Muscle of back (tissue), 11 donors: ENCODE data around the gene ENPP3. TPM values are rescaled to one million over a fixed set of nuclear protein-coding genes. Genes with fewer than 3 reads are reported as not detected.

ENCODE experiments used
- DNase-seq, 3 donors: peaks; one replicate each; pipeline versions ENCODE4 v3.0.0 to v3.0.0-alpha.2; 2013
- polyA plus RNA-seq, 10 donors: library from polyadenylated mRNA; unstranded; fragments of 120-200 nt; gene quantifications; one replicate each; pipeline ENCODE4 v1.2.1, GENCODE V29; 2013; ENCODE audit not compliant: insufficient read length in 10 of 10

The ENPP3 gene
- polyA plus RNA-seq, 10 donors = 0.13 to 0.71 (median 0.28) TPM

DNA sequence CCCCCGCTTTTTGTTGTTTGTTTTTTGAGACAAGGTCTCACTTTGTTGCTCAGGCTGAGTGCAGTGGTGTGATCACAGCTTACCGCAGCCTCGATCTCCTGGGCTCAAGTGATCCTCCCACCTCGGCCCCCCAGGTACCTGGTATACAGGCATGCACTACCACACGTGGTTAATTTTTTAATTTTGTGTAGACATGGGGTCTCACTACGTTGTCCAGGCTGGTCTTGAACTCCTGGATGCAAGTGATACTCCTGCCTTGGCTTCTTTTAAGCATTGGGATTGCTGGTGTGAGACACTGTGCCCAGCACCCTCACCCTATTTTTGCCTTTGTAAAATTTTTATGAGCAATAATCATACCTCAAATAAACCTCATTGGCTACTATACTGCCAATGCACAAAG lies 5.5 kb downstream of the ENPP3 start:
- DNase-seq = no peak

DNA sequence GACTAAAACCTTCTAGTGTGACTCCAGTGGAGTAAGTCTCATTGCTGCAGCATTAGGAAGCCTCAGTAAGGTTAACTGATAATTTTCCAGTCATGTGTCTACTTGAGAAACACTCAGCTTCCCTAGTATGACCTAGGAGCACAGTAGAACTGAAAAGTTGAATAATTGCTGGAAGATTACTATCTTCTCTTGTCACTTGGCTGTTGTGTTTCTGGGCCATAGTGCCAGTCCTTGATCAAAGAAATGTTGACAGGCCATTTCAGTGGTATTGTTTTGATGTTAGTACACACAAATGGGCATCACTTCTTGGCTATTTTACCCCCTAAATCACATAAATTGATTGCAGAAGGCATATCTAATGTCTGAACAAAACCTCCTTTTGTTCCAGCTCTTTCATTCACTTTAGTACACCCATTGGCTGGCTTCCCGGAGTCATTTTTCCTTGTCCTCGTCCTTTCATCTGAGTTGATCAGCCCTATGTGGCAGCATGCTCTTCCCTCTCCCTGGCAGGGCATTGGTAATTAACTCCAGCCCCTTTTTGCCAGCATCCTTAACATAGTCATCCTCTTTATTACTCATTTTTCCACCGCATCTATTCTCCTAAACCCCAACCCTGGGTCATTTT lies 6.0 kb downstream of the ENPP3 start:
- DNase-seq = no peak

DNA sequence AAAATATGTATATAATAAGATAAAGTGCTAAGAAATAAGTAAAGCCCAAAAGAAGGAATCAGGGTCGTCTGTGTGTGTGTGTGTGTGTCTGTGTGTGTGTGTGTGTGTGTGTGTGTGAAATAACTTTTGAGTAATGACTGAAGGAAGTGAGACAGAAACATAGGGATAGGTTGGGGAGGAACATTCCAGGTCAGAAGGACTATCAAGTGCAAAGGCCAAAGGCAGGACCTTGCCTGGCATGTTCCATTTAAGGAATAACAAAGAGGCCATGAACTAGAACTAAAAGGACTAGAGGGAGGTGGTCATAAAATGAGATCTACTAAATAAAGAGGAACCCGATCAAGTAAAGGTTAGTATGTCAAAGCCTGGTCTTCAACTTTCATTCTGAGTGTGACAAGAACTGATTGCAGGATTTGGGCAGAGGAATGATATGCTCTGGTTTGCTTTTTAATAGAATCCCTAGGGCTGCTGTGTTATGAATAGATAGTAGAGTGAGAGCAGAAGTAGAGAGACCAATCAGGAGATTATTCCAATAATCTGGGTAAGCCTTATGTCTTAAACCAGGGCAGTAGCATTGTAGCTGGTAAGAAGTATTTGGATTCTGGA lies 6.9 kb downstream of the ENPP3 start:
- no peak for DNase-seq

DNA sequence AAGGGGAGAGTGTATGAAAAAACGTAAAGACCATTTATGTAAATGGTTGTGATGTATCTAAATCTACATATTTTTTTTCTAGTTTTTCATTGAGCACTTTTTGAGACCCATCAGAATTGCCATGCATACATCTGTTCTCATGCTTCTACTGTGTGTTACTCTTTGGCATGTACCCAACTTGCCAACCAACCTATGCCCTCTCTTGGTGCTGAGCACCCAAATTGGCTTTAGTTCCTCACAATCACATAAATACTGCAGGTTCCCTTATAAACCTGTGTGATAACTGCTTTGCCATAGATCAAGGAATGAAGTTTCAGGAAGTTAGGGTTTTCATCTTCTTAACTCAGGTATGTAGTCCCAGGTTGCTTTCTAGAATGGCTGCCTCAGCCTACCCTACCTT lies 7.8 kb downstream of the ENPP3 start:
- DNase-seq = no peak

DNA sequence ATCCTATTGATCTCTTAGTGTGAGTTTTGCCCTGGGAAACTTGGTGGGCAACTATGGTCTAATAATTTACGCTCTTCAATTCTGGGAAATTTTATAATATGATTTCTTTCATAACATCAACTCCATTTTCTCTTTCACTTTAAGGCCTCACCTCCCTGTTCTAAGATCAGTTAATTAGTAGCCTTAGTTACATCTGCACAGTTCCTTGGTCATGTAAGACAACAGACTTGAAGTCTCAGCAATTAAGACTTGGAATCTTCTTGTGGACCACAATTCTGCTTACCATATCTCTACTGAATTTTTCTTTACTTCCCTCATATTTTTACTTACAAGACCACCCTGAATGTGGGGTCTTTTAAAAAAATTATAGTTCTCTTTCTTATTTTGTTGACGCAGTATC lies 8.7 kb downstream of the ENPP3 start:
- no peak for DNase-seq

DNA sequence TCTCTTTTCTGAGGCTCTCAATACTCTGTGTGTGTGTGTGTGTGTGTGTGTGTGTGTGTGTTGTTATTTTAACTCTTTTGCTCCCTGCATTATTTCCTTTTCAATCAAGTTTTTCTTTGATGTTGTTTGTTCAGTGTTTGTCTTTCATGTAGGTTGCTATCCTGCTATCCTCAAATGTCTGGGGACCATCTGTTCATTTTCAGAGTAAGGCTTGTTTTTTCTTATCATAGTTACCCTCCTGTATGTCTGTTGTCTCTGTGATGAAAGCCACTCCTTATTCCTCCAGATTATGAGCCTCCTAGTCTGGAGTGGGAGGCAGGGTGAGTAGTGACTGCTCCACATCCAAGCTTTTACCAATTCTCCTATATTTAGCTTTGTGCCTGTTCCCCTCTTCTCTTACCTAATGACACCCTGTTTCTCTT lies 9.2 kb downstream of the ENPP3 start:
- no peak for DNase-seq

DNA sequence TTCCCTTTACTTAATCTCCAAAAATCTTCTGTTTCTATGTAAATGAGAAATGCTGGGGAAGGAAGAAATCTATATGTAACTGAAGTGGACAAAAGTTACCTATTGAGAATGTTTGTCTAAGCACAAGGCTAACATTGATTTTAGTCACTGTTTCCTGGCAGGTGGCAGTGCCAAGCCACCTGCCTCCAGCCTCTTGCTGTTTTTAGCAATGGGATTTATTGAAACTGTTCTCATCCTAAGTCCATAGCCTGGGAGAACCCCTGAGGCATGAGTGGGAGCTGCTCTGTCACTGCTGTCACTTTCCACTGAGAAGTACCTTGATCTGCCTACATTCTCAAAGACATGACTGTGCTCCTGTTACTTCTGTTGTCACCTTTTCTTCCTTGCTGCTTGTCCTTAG lies 14.7 kb downstream of the ENPP3 start:
- DNase-seq = no peak

DNA sequence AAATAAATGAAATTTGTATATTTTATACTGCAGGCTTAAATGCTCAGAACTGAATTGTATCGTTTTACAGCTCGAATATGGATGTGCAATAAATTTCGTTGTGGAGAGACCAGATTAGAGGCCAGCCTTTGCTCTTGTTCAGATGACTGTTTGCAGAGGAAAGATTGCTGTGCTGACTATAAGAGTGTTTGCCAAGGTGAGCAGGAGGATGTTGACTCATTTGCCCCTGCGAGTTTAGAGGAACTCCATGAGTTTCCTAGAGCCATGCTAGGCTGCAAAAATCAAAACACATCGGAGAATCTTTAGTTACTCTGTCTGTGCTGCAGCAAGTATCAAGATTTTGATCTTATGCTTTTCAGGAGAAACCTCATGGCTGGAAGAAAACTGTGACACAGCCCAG lies 15.4 kb downstream of the ENPP3 start:
- DNase-seq = no peak

DNA sequence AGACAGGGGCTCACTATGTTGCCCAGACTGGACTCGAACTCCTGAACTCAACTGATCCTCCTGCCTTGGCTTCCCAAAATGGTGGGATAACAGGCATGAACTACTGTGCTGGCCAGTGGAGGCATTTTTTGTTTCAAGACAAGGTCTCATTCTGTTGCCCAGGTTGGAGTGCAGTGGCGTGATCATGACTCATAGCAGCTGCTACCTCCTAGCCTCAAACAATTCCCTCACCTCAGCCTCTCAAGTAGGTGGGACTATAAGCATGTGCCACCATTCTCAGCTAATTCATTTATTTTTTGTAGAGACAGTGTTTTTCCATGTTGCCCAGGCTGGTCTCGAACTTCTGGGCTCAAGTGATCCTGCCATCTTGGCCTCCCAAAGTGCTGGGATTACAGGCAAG lies 17.2 kb downstream of the ENPP3 start:
- DNase-seq = no peak

DNA sequence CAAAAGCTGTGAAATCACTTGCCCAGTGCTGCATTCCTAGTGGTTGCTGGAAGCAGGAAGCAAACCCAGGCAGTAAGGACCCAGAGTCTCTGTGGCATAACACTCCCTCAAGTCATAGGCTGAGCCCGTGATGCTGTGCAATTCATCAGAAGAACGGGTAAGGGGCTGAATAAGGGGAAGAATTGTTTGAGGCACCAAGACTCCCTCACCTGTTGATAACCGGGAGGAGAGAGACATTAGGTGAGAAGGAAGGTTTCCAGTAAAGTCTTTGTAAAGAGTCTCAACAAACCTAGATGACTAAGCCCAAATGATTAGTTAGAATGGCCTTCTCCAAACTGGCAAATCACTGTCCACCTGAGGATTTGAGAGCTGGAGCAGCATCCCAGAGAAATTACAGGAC lies 18.3 kb downstream of the ENPP3 start:
- no peak for DNase-seq

DNA sequence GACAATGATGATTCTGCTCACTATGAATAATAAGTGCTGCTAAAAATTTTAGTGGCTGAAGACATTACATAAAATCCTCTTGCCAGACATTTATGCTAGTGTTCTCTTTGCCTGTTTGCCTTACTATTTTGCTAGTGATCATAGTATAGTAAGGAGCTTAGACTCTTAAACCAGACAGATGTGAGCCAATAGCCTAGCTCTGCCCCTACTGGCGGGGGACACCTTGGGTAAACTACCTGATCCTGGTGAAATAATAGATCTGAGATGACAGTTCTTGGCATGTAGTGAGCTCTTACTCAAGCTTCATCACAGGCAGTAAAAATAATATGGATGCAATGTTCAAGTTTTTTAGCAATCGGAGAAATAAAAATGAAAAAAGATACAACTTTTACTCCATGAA lies 18.8 kb downstream of the ENPP3 start:
- no peak for DNase-seq

DNA sequence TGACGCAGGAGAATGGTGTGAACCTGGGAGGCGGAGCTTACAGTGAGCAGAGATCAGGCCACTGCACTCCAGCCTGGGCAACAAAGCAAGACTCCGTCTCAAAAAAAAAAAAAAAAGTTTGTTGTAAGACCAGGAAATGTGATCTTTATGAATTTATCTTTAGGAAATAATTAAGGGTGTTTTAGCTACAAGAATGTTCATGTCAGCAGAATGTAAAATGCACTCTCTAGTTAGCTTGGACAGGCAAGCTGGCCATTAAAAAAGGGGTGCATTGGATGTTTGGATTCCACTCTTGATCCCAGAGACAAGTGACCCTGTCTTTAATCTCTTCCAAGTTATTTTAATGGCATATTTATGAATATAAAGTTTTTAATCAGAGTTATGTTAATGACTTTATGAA lies 19.6 kb downstream of the ENPP3 start:
- DNase-seq = no peak

DNA sequence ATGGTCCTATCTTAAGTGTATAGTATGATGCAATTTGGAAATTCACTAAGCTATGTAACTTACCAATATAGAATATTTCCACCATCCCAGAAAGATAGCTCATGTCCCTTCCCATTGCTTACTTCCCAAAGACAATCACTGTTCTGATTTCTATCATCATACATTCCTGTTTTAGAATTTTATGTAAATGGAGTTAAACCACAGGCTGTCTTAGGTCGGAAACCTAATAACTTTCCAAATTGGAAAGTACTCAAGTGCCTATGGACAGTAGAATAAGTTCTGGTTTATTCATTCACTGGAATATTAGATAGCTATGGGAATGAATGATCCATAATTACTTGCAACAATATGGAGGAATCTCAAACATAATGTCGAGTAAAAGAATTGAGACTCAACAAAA lies 20.1 kb downstream of the ENPP3 start:
- DNase-seq = no peak

DNA sequence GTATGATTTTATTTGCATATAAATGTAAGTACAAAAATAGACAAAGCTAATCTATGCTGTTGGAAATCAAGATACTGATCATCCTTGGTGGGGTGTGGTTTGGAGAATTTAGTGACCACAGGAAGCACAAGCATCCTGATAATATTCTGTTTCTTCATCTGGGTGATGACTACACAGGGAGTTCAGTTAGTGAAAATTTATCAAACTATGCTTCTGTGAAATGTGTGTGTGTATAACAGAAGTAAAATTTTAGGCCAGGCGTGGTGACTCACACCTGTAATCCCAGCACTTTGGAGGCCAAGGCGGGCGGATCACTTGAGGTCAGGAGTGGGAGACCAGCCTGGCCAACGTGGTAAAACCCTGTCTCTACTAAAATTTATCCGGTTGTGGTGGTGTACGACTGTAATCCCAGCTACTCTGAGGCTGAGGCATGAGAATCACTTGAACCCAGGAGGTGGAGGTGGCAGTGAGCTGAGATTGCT lies 20.6 kb downstream of the ENPP3 start:
- peak in 1 of 3 donors; percentile 7 for DNase-seq

DNA sequence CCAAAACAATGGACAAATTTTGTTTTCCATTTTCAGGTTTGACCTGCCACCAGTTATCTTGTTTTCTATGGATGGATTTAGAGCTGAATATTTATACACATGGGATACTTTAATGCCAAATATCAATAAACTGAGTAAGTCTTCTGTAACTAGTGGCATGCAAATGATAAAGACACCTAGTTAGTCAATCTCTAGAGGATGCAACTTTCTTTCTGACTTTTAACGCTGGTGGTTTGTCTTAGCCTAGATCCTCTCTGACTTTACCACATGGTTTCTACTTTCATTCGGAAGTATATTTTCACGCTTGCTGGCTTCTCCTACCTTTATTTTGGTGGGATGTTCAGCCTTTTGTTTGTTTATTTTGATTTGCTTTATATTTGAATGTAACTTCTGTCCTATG lies 21.2 kb downstream of the ENPP3 start:
- DNase-seq = no peak

DNA sequence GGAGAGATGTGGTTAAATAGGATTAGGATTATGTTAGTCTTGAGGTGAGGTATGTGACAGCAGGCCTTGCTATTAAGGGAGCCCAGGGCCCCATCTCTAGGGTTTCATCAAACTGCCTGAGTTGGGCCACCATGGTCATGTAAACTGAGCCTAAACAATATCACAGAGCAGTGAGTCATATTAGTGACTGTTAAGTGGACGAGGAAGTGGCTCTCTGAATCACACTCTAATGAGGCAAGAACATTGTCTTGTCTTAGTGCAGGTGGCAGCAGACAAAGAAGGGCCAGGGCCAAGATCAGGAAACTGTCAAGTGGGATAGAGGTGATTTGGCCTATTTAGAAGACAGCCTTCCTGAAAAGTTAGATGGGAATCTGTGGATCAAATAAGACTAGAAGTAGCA lies 23.1 kb downstream of the ENPP3 start:
- DNase-seq = no peak

DNA sequence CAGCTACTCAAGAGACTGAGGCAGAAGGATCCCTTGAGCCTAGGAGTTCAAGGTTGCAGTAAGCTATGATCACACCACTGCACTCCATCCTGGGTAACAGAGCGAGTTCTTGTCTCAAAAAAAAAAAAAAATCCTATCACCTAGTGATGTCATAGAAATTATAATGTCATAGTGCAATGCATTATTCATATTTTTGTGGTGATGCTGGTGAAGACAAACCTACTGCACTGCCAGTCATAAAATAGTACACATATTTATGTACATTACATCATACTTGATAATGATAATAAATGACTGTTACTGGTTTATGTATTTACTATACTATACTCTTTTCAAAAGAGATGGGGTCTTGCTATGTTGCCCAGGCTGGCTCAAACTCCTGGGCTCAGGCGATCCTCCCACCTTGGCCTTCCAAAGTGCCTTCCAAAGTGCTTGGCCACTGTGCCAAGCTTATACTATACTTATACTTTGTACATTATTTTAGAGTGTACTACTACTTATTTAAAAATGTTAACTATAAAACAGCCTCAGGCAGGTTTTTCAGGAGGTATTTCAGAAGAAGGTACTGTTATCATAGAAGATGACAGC lies 26.6 kb downstream of the ENPP3 start:
- DNase-seq = no peak

DNA sequence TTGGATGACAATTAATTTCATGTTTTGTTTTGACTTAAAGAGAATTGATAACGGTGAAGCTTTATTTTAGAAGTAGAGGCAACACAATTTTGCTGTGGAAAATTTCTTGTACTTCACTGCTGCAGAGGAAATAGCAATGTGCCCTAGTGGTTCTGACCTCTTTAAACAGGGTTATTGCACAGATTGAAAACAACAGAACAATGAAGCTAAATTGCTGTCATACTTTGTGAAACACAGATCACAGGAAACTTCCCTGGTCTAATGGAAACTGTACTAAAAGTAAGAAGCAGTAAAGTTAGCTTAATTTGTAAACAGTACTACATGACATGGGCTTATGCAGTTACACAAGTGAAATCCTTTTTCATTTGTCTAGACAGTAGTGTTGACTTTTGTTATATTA lies 32.8 kb downstream of the ENPP3 start:
- no peak for DNase-seq

DNA sequence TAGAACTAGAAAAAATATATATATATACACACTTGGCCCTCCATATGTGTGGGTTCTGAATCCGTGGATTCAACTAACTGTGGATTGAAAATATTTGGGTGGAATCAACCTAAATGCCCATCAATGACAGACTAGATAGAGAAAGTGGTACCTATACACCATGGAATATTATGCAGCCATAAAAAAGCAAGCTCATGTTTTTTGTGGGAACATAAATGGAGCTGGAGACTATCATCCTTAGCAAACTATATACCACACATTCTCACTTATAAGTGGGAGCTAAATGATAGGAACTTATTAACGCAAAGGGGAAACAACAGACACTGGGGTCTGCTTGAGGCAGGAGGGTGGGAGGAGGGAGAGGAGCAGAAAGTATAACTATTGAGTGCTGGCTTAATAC lies 36.1 kb downstream of the ENPP3 start:
- DNase-seq = no peak

DNA sequence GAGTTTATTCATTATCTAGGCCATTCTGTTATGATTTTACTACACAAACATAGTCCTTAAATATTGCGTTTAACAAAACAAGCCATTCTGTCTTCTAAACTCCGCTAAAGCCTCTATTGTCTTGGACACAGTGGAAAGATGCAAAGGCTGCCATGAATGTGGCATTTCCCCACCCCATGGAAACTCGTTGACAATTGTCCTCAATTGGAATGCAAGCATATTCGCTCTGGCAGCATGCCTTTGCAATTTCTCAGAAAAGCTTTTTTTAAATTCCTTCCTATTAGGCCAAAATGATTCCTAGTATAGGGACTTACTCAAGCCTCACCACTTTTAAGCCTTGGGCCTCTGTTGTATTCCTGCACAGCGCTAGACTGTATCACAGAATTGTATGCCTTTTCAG lies 41.3 kb downstream of the ENPP3 start:
- DNase-seq = no peak

DNA sequence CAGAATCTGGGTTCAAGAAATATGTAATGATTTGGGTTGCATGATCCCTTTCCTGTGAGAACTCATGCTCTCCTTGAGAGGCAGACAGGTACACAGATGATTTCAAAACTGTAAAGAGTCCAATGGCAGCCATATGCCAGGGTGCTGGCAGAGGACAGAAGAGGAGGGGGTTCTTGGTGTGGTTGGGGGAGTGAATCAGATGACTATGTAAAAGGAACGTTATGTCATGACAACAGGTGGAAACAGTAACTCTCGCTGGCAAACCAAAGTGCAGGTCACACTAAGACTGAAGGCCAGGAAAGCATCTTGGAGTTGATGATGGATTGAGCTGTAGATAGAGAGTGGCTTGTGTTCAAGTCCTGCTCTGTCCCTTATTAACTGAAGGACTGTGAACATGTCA lies 43.8 kb downstream of the ENPP3 start:
- DNase-seq = no peak

DNA sequence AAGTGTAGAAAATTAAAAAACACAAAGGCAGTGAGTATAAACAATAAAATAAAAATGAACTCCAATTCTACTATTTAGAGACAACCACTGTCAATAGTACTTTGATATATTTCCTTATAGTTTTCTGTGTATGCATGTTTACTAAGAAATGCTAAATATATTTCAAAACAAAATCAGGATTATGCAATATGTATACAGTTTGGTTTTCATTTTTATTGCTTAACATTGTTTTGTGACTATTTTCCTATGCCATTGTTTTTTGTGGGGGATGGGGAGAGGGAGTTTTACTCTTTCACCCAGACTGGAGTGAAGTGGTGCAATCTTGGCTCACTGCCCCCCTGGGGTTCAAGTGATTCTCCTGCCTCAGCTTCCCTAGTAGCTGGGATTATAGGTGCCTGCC lies 44.5 kb downstream of the ENPP3 start:
- no peak for DNase-seq

DNA sequence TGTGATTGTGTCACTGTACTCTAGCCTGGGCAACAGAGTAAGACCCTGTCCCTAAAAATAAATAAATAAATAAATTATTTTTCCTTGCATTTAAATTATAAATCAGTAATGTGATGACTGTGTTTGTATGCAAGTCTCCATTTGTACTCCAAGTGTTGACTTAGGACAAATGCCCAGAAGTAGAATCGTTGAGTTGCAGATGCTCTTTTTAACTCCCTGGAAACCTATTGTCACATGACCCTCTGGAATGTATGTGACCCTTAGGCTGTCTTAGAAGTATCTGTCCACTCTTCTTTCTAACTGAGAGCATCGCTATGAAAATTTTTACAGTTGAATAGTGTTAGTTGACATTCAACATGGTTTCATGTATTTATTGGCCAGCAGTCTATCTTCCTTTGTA lies 45.3 kb downstream of the ENPP3 start:
- DNase-seq = no peak

DNA sequence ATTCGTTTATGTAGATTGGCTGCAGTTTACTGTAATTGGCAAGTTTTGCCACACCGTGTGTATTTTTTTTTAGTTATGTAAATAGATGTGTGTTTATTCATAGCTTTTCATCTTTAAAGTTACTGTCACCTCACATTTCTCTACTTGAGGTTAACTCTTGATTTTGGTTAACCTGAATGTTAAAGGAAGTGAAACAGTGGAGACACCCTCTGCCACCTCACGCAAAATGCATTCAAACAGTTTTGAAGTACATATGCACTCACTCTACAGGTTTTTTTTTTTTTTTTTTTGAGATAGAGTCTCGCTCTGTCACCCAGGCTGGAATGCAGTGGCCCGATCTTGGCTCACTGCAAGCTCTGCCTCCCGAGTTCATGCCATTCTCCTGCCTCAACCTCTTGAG lies 46.4 kb downstream of the ENPP3 start:
- no peak for DNase-seq
